Hepatocyte (in vitro differentiated cells): Measurements from ENCODE around the gene RBMS1. TPM values are rescaled to one million over a fixed set of nuclear protein-coding genes. Genes with fewer than 3 reads are reported as not detected.

Experiments
- DNase-seq: peaks from one replicate; pipeline ENCODE4 v3.0.0-alpha.2; 2016; ENCODE audit warnings: low spot score
- H2AFZ ChIP-seq: fragments of 200-600 bp; sonication (generic); 2 replicates; pipeline ENCODE4 v1.6.0; 2016; ENCODE audit warnings: antibody characterized with exemption, mild to moderate bottlenecking
- H3K27ac ChIP-seq: fragments of 200-600 bp; sonication (generic); 2 replicates; pipeline ENCODE4 v1.5.1; 2016; ENCODE audit warnings: mild to moderate bottlenecking
- H3K27me3 ChIP-seq: fragments of 200-600 bp; sonication (generic); 2 replicates; pipeline ENCODE4 v1.6.1; 2016
- H3K36me3 ChIP-seq: fragments of 200-600 bp; sonication (generic); replicated peaks from 2 replicates; pipeline ENCODE4 v1.5.1; 2016; ENCODE audit warnings: low read depth; ENCODE audit not compliant: insufficient read depth
- H3K4me1 ChIP-seq: fragments of 200-600 bp; sonication (generic); 2 replicates; pipeline ENCODE4 v1.5.1; 2016; ENCODE audit warnings: mild to moderate bottlenecking, moderate library complexity; ENCODE audit not compliant: insufficient read depth
- H3K4me2 ChIP-seq: fragments of 200-600 bp; sonication (generic); 2 replicates; pipeline ENCODE4 v1.6.0; 2016
- H3K4me3 ChIP-seq: fragments of 200-600 bp; sonication (generic); 2 replicates; pipeline ENCODE4 v1.5.1; 2016; ENCODE audit warnings: mild to moderate bottlenecking
- H3K79me2 ChIP-seq: fragments of 200-600 bp; sonication (generic); 2 replicates; pipeline ENCODE4 v1.6.0; 2017; ENCODE audit warnings: mild to moderate bottlenecking
- H3K9me2 ChIP-seq: fragments of 200-600 bp; sonication (generic); replicated peaks from 2 replicates; pipeline ENCODE4 v1.6.0; 2017; ENCODE audit warnings: mild to moderate bottlenecking; ENCODE audit not compliant: insufficient read depth
- H3K9me3 ChIP-seq: fragments of 200-600 bp; sonication (generic); 2 replicates; pipeline ENCODE4 v1.5.1; 2016; ENCODE audit warnings: low read depth, mild to moderate bottlenecking
- H4K20me1 ChIP-seq: fragments of 200-600 bp; sonication (generic); 2 replicates; pipeline ENCODE4 v1.6.0; 2016; ENCODE audit warnings: mild to moderate bottlenecking; ENCODE audit not compliant: insufficient read depth, poor library complexity, severe bottlenecking
- CTCF ChIP-seq: fragments of 200-600 bp; sonication (generic); IDR thresholded peaks from 2 replicates; pipeline ENCODE4 v1.5.1; 2016; ENCODE audit warnings: antibody characterized with exemption, mild to moderate bottlenecking; ENCODE audit not compliant: poor library complexity
- EZH2 ChIP-seq: fragments of 200-600 bp; sonication (generic); IDR thresholded peaks from 2 replicates; pipeline ENCODE4 v1.6.1; 2016; ENCODE audit warnings: antibody characterized with exemption, mild to moderate bottlenecking, borderline replicate concordance
- EZH2phosphoT487 ChIP-seq: fragments of 200-600 bp; sonication (generic); IDR thresholded peaks from one replicate; pipeline ENCODE4 v1.6.1; 2018; ENCODE audit warnings: antibody characterized with exemption, mild to moderate bottlenecking, low read depth, moderate library complexity; ENCODE audit not compliant: unreplicated experiment, severe bottlenecking
- WGBS: methylation state at CpG from one replicate; pipeline ENCODE4 v1.1.6; 2016; ENCODE audit warnings: low lambda C conversion rate; ENCODE audit errors: missing lambda C conversion rate; 5-methylcytosine and 5-hydroxymethylcytosine counted together
- polyA plus RNA-seq: library from polyadenylated mRNA; unstranded; fragments of >200 nt; fragmentation: Nextera tagmentation; extraction: Ambion mirVana; gene quantifications from 2 replicates; pipeline ENCODE4 v1.2.1, GENCODE V29; 2016
- total RNA-seq: library from RNA; depleted of rRNA; stranded (reverse); fragments of >200 nt; gene quantifications from 2 replicates; pipeline ENCODE4 v1.2.3, GENCODE V29; 2014

RBMS1 gene
- total and polyA plus RNA-seq, 2 experiments from 2014 or later, result 87.9 to 103 TPM

GRCh38 chr2:160252278-160252887 is 241.2 kb downstream of the RBMS1 start:
- H3K4me2 ChIP-seq, result no peak overlapping the region
- peaks cover 3% of the 10 kb centered on the region for H3K4me1 ChIP-seq
- no peaks in the 10 kb centered on the region for H4K20me1 ChIP-seq
- TF ChIP-seq EZH2phosphoT487 (no peak), CTCF (peak; percentile 74), EZH2 (no peak)
- 21% methylated on average over 1 of the region's 1 CpG for WGBS
- no peak overlapping the region for H3K4me3 ChIP-seq
- H3K27ac ChIP-seq, result no peak overlapping the region
- no peak overlapping the region for H2AFZ ChIP-seq
- H3K9me3 ChIP-seq, result no peaks in the 10 kb centered on the region
- H3K27me3 ChIP-seq, result no peaks in the 10 kb centered on the region
- no peaks in the 10 kb centered on the region for H3K79me2 ChIP-seq
- H3K36me3 ChIP-seq, result no peaks in the 10 kb centered on the region
- no peaks in the 10 kb centered on the region for H3K9me2 ChIP-seq
- peak; percentile 56 for DNase-seq

- no peaks in the 10 kb centered on the region for H3K9me2 ChIP-seq
- no peak overlapping the region for H2AFZ ChIP-seq
- no peak for DNase-seq
- no peaks in the 10 kb centered on the region for H3K79me2 ChIP-seq
- no peaks in the 10 kb centered on the region for H3K27me3 ChIP-seq
- no peak overlapping the region for H3K4me2 ChIP-seq
- no peaks in the 10 kb centered on the region for H3K9me3 ChIP-seq
- H3K4me1 ChIP-seq, result peaks cover 3% of the 10 kb centered on the region
- H3K36me3 ChIP-seq, result no peaks in the 10 kb centered on the region
- no peak overlapping the region for H3K27ac ChIP-seq
- no peak overlapping the region for H3K4me3 ChIP-seq
- TF ChIP-seq CTCF (no peak), EZH2phosphoT487 (no peak), EZH2 (no peak)
- H4K20me1 ChIP-seq, result no peaks in the 10 kb centered on the region
Observed at GRCh38 chr2:160251569-160251968, 242.0 kb downstream of the RBMS1 start.

DNA sequence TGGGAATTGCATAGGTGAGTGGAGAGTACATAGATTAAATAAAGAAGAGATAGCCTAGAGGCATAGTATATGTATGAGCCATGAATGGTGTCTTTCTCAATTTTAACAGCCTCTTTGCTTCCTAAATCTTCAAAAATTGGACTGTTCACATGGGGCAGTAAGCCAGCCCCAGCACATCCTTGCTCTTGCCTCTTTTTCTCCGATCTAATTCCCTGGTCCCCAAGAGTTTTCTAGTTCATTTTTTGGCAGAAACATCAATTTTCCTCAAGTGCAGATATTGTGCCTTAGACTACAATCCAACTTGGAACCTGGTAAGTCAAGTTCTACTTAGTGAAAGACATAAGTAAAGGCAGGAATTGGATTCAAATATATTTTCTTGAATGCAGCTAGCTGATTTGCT is 243.7 kb downstream of the RBMS1 start:
- 100% methylated on average over 1 of the region's 1 CpG for WGBS
- H3K9me2 ChIP-seq, result no peaks in the 10 kb centered on the region
- no peak overlapping the region for H3K27ac ChIP-seq
- no peaks in the 10 kb centered on the region for H3K9me3 ChIP-seq
- H3K79me2 ChIP-seq, result no peaks in the 10 kb centered on the region
- H3K4me3 ChIP-seq, result no peak overlapping the region
- no peak for DNase-seq
- no peak overlapping the region for H3K4me2 ChIP-seq
- no peaks in the 10 kb centered on the region for H3K27me3 ChIP-seq
- H3K4me1 ChIP-seq, result no peaks in the 10 kb centered on the region
- H4K20me1 ChIP-seq, result no peaks in the 10 kb centered on the region
- no peaks in the 10 kb centered on the region for H3K36me3 ChIP-seq
- no peak overlapping the region for H2AFZ ChIP-seq
- TF ChIP-seq CTCF (no peak), EZH2 (no peak), EZH2phosphoT487 (no peak)
